ENCODE data around the gene VCL.
"Not testable (repeated sequence)": the region's sequence is repeated elsewhere in the genome, so short reads cannot be mapped to it uniquely, and the experiment has no call there.

VCL gene

DNA sequence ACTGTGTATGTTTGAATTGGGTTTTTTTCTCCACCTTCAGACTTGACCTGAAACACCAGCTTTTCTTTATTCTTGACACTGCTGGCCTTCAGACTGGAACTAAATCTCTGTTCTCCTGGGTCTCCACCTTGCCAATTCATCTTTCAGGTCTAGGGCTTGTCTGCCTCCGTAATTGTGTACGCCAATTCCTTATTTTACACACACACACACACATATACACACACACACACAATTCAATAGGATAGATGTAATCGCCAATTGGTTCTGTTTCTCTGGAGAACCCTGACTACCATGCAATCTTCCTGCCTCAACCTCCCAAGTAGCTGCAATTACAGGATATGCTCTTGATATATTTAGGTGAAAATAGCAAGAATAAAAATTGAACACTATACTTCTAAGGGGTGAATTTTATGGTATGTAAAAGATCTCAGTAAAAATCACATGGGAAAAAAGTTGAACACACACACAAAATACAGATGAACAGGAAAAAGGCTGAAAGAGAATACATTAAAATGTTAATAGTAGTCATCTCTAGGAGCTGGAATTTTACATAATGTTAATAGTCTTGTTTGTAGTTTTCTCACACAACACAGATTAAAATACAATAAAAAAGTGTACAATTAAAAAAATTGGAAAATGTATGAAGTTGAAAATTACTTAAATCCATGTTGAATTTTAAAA is 6.6 kb upstream of the VCL start:
- Mint-ChIP-seq H3K36me3 (no peaks in the 10 kb centered on the region), H3K4me1 (ENCODE audit: low read depth) (peaks cover 27% of the 10 kb centered on the region), H3K27ac (peak overlapping the region; percentile 23), H3K4me3 (peak overlapping the region; percentile 3), H3K27me3 (no peaks in the 10 kb centered on the region), H3K9me3 (ENCODE audit: low read depth) (no peaks in the 10 kb centered on the region)

DNA sequence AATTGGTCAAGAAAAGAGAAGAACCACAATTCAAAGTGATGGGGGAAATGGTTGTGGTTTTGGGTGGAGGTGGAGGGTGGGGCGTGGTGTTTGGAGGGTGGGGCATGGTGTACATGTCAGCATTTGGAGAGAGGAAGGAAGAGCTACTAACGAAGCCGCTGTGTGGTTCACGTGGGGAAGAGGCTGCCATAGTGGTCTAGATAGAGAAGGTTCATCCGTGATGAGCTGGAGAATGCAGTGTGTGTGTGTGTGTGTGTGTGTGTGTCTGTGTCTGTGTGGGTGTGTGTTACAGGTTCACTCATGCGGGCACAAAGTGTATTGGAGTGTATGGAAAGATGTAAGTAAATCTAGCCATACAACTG is 6.1 kb upstream of the VCL start:
- peak overlapping the region; percentile 23 for H3K27ac Mint-ChIP-seq
- peaks cover 27% of the 10 kb centered on the region for H3K4me1 Mint-ChIP-seq (ENCODE audit: low read depth)

DNA sequence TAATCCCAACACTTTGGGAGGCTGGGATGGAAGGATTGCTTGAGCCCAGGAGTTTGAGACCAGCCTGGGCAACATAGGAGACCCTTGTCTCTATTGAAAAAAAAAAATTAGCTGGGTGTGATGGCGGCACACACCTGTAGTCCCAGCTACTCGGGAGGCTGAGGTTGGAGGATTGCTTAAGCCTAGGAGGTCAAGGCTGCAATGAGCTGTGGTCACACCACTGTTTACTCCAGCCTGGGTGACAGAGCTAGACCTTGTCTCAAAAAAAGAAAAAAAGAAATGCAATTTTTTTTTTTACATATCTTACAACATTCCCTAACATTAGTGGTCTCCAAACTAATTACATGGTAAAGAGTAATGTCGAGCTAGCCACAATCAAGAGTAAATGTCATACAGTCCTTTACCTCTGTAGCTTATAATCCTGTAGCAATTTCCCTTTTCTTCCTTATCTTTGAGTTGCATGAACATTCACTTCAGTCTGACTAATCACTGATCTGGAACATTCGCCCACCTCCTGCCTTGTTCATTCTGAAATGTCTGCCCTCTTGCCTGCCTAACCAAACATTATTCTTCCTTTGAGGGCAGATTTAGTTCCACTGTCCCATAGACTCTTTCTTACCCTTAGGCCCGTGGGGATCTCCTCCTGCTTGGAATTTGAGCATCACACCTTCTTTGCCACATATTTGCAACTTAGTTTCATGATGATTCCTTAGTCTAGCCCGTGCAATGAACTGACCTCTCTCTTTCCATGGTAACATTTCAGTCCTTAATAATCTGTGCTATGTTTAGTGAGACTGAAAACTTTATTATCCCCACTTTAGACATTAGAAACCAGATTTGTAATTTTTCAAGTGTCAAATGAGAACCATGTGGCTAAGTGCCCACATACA is 4.8 kb upstream of the VCL start:
- Mint-ChIP-seq H3K9me3 (ENCODE audit: low read depth) (no peaks in the 10 kb centered on the region), H3K36me3 (no peaks in the 10 kb centered on the region), H3K4me1 (ENCODE audit: low read depth) (peaks cover 28% of the 10 kb centered on the region), H3K4me3 (no peak overlapping the region), H3K27ac (no peak overlapping the region), H3K27me3 (no peaks in the 10 kb centered on the region)

More for the DNA sequence above, 6.1 kb upstream of the VCL start:
- no peaks in the 10 kb centered on the region for H3K9me3 Mint-ChIP-seq (ENCODE audit: low read depth)
- peak overlapping the region; percentile 3 for H3K4me3 Mint-ChIP-seq
- H3K36me3 Mint-ChIP-seq: no peaks in the 10 kb centered on the region
- H3K27me3 Mint-ChIP-seq: no peaks in the 10 kb centered on the region

GRCh38 chr10:73995035-73995358 is 2.9 kb upstream of the VCL start:
- Mint-ChIP-seq H3K36me3 (no peaks in the 10 kb centered on the region), H3K27me3 (no peaks in the 10 kb centered on the region), H3K4me1 (ENCODE audit: low read depth) (peaks cover 41% of the 10 kb centered on the region), H3K4me3 (no peak overlapping the region), H3K27ac (no peak overlapping the region), H3K9me3 (ENCODE audit: low read depth) (no peaks in the 10 kb centered on the region)

DNA sequence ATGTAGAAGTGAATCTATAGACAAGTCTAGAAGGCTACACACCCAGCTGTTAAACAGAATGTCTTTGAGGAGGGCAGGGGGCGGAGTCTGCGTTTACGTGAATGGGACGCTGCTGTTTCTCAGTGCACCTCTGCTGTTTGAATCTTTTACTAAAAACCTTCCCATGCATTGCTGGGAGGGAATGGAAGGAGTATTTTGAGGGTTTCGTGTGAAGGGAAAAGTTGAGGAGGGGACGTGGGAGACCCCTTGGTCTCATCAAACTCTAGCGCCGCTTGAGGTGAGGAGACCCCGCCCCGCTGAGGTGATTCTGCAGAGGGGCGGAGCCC is 492 bp upstream of the VCL start:
- H3K9me3 Mint-ChIP-seq (ENCODE audit: low read depth): no peaks in the 10 kb centered on the region
- H3K36me3 Mint-ChIP-seq: no peaks in the 10 kb centered on the region
- H3K27me3 Mint-ChIP-seq: no peaks in the 10 kb centered on the region
- peaks cover 40% of the 10 kb centered on the region for H3K4me1 Mint-ChIP-seq (ENCODE audit: low read depth)
- peak overlapping the region; percentile 99 for H3K27ac Mint-ChIP-seq
- H3K4me3 Mint-ChIP-seq: peak overlapping the region; percentile 98

DNA sequence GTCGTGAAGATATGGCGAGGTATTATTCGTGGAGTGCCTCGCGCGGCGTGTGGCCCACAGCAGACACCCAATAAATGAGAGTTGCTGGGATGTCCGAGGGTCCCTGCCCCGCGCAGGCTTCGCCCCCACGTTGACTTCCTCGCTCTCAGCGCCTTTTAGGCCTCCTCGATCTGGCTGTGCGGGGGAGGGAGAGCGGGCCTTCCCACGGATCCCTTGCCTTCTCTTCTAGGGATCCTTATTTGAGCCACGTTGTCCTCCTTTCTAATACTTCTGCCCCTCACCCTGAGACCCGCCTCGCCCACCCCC is 660 bp downstream of the VCL start:
- peak overlapping the region; percentile 92 for H3K4me3 Mint-ChIP-seq
- H3K9me3 Mint-ChIP-seq (ENCODE audit: low read depth): no peaks in the 10 kb centered on the region
- H3K27ac Mint-ChIP-seq: peak overlapping the region; percentile 80
- no peaks in the 10 kb centered on the region for H3K36me3 Mint-ChIP-seq
- no peaks in the 10 kb centered on the region for H3K27me3 Mint-ChIP-seq
- H3K4me1 Mint-ChIP-seq (ENCODE audit: low read depth): peaks cover 33% of the 10 kb centered on the region

GRCh38 chr10:73998929-73999691 is 1.2 kb downstream of the VCL start:
- Mint-ChIP-seq H3K27me3 (no peaks in the 10 kb centered on the region), H3K27ac (peak overlapping the region; percentile 80), H3K36me3 (no peaks in the 10 kb centered on the region), H3K9me3 (ENCODE audit: low read depth) (no peaks in the 10 kb centered on the region), H3K4me3 (peak overlapping the region; percentile 92), H3K4me1 (ENCODE audit: low read depth) (peaks cover 32% of the 10 kb centered on the region)

GRCh38 chr10:73999703-74000102 is 1.8 kb downstream of the VCL start:
- Mint-ChIP-seq H3K4me1 (ENCODE audit: low read depth) (peaks cover 32% of the 10 kb centered on the region), H3K9me3 (ENCODE audit: low read depth) (no peaks in the 10 kb centered on the region), H3K27me3 (no peaks in the 10 kb centered on the region), H3K27ac (peak overlapping the region; percentile 28), H3K36me3 (no peaks in the 10 kb centered on the region), H3K4me3 (peak overlapping the region; percentile 92)

DNA sequence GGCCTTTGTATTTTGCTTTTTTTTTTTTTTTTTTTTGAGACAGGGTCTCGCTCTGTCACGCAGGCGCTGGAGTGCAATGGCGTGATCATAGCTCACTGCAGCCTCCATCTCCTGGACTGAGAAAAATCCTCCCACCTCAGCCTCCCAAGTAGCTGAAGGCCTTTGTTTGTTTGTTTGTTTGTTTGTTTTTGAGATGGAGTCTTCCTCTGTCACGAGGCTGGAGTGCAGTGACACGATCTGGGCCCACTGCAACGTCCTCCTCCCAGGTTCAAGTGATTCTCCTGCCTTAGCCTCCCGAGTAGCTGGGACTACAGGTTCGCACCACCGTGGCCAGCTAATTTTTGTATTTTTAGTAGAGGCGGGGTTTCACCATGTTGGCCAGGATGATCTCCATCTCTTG is 2.3 kb downstream of the VCL start:
- not testable (repeated sequence) for H3K9me3 Mint-ChIP-seq (ENCODE audit: low read depth); H3K27ac Mint-ChIP-seq
- H3K4me3 Mint-ChIP-seq: peak overlapping the region; percentile 92

DNA sequence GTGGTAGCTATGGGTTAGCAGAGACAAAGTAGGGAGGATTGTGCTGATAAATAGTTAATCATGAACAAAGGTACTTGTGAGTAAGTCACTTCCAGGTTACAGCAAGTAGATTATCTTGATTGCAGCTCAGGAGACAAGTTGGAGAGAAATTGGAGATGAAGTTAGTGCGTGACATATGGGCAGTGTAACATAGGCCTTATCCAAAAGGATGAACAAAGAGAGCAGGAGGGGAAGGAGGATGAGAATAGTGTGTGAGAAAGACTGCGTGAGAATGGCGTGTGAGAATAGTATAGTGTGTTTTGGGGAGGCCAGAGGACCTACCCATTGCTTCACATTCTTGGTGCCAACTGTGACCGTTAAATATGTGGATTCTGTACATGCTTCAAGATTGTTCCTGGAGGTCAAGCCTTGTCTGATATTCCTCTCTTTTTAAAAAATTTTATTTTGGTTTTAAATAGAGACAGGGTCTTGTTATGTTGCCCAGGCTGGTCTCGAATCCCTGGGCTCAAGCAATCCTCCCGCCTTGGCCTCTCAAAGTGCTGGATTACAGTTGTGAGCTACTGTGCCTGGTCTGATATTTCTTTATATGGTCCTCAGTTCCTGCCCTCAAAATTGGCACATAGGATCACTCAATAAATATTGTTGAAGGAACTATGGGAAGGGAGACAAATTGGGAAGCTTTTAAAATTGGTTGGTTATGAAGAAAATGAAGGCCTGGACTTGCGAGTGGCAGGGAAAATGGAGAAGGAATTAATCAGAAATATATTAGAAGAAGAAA is 3.2 kb downstream of the VCL start:
- H3K4me3 Mint-ChIP-seq: no peak overlapping the region
- H3K9me3 Mint-ChIP-seq (ENCODE audit: low read depth): no peaks in the 10 kb centered on the region
- no peak overlapping the region for H3K27ac Mint-ChIP-seq
- H3K27me3 Mint-ChIP-seq: no peaks in the 10 kb centered on the region
- no peaks in the 10 kb centered on the region for H3K36me3 Mint-ChIP-seq
- H3K4me1 Mint-ChIP-seq (ENCODE audit: low read depth): peaks cover 32% of the 10 kb centered on the region

More for the DNA sequence above, 2.3 kb downstream of the VCL start:
- not testable (repeated sequence) for H3K36me3 Mint-ChIP-seq, H3K27me3 Mint-ChIP-seq
- peaks cover 32% of the 10 kb centered on the region for H3K4me1 Mint-ChIP-seq (ENCODE audit: low read depth)

DNA sequence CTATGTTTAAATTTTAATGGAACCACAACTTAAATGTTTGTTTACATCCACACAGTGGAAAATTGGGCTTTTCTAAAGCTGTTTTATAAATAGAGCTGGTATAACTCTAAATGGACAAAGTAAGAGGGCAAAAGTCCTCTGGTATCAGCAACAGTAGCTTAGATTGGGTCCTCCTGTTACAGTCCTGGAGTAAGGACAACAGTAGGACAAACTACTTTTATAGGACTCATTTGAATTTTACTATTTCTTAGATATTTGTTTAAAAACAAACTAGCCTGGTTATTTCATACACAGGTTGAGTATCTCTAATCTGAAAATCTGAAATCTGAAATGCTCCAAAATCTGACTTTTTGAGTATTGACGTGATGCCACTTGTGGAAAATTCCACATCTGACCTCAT is 8.4 kb downstream of the VCL start:
- peaks cover 30% of the 10 kb centered on the region for H3K4me1 Mint-ChIP-seq (ENCODE audit: low read depth)
- H3K27me3 Mint-ChIP-seq: no peaks in the 10 kb centered on the region
- no peaks in the 10 kb centered on the region for H3K36me3 Mint-ChIP-seq
- no peak overlapping the region for H3K27ac Mint-ChIP-seq
- H3K4me3 Mint-ChIP-seq: no peak overlapping the region
- H3K9me3 Mint-ChIP-seq (ENCODE audit: low read depth): no peaks in the 10 kb centered on the region

DNA sequence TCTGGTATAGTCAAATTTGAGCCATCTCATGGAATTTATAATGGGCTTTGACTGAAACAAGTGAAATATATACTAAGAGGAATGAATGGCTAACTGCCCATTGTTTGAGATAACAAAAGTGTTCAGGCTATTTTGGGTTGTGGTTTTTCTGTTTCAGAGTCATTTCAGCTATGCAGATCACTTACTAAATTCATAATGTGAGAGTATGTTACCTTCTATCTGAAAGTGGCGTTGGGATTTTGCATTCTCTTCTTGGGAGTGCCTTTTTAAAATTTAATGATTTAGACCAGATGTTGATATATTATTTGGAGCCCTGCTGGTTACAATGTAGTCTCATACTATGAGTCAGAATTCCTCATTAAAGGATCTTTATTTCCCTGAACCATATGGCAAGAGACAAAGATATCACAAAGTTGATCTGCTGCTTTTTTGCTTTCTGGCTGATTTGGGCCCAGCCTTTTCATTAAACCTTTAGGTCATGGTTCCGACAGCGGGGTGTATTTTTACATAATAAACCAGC is 10.4 kb downstream of the VCL start:
- Mint-ChIP-seq H3K9me3 (ENCODE audit: low read depth) (no peaks in the 10 kb centered on the region), H3K36me3 (no peaks in the 10 kb centered on the region), H3K4me3 (no peak overlapping the region), H3K27me3 (no peaks in the 10 kb centered on the region), H3K27ac (no peak overlapping the region), H3K4me1 (ENCODE audit: low read depth) (peaks cover 39% of the 10 kb centered on the region)

- no peaks in the 10 kb centered on the region for H3K36me3 Mint-ChIP-seq
- H3K4me1 Mint-ChIP-seq (ENCODE audit: low read depth): peaks cover 37% of the 10 kb centered on the region
- H3K27ac Mint-ChIP-seq: no peak overlapping the region
- no peak overlapping the region for H3K4me3 Mint-ChIP-seq
- no peaks in the 10 kb centered on the region for H3K27me3 Mint-ChIP-seq
- no peaks in the 10 kb centered on the region for H3K9me3 Mint-ChIP-seq (ENCODE audit: low read depth)
Measured at GRCh38 chr10:74011017-74011416, 13.1 kb downstream of the VCL start.

- peak overlapping the region; percentile 13 for H3K4me3 Mint-ChIP-seq
- peaks cover 2% of the 10 kb centered on the region for H3K36me3 Mint-ChIP-seq
- no peak overlapping the region for H3K27ac Mint-ChIP-seq
- H3K4me1 Mint-ChIP-seq (ENCODE audit: low read depth): peaks cover 37% of the 10 kb centered on the region
- no peaks in the 10 kb centered on the region for H3K27me3 Mint-ChIP-seq
- no peaks in the 10 kb centered on the region for H3K9me3 Mint-ChIP-seq (ENCODE audit: low read depth)
Measured at GRCh38 chr10:74011770-74012169, 13.9 kb downstream of the VCL start.

DNA sequence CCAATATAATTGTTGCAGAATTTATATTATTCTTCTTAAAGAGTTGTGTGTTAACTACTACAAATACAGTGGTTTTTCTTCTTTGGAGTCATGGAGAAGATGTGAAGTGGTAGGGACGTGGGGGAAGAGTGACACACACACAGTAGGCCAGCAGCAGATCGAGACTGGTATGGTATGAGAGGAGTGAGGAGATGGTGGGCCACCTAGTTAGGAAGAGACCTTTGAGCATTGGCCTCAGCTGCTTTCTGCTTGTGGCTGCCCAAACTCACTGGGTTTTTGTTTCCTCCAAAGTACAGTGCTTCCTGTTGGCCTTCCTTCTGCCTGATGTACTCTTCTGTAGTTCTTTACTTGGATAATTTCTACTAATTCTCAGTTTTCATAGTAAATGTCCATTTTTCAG is 14.6 kb downstream of the VCL start:
- Mint-ChIP-seq H3K36me3 (peaks cover 2% of the 10 kb centered on the region), H3K27me3 (no peaks in the 10 kb centered on the region), H3K9me3 (ENCODE audit: low read depth) (no peaks in the 10 kb centered on the region), H3K27ac (no peak overlapping the region), H3K4me1 (ENCODE audit: low read depth) (peaks cover 37% of the 10 kb centered on the region), H3K4me3 (no peak overlapping the region)

Data from activated naive CD8-positive, alpha-beta T cell (primary cell).